GM23338 (cell line): ENCODE data around the gene GRID2IP.

ENCODE experiments used
- CTCF ChIP-seq, 2 experiments: fragments of 200-600 bp in 1 of 2; sonication (generic) in 1 of 2; conservative IDR thresholded peaks; 2 replicates each; pipeline versions ENCODE4 v1.5.1 to v1.6.1; 2016 to 2017; ENCODE audit warnings: antibody characterized with exemption in 2 of 2, low read depth in 2 of 2, mild to moderate bottlenecking in 2 of 2, moderate library complexity in 1 of 2
- REST ChIP-seq: IDR thresholded peaks from one replicate; pipeline ENCODE4 v1.6.1; 2018; ENCODE audit warnings: antibody characterized with exemption; ENCODE audit not compliant: unreplicated experiment

DNA sequence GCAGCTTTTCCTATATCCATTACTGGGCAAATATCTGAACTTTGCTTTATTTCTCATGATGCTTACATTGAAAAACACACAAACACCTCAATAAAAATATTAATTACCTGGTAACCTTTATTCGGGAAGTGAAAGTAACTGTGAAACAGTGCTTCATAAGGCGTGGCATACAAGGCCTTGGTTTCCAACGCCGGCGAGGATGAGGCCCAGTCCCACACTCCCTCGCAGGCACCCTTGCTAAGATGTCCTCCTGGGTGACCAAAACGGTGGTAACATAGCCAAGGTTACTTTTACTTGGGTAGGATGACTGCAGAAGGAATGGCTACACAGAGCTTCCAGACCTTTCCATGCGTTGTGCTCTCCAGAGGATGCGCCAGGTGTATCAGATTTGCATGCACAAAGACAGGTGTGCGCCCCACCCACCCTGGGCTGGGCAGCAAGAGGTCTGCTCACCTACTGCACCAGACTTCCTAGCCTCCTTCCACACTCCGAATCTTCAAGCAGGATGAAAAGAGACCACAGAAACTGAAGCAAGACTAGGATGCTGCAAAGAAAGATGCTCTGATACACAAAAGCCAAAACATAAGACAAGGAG, 90.2 kb downstream of the GRID2IP start:
- TF ChIP-seq REST (no peak), CTCF (conservative IDR thresholded peaks at IDR 0.05; ENCODE audit: low read depth in 2 of 2) (no peak)
